ENCODE data around the gene RPL7A. TPM values are rescaled to one million over a fixed set of nuclear protein-coding genes. Genes with fewer than 3 reads are reported as not detected.
A peak's percentile ranks its signal among the peaks of the same experiment; 100 is the strongest.

Gene RPL7A
- total and polyA plus RNA-seq, 7 donors: 1,013 to 3,403 (median 1,526) TPM

DNA sequence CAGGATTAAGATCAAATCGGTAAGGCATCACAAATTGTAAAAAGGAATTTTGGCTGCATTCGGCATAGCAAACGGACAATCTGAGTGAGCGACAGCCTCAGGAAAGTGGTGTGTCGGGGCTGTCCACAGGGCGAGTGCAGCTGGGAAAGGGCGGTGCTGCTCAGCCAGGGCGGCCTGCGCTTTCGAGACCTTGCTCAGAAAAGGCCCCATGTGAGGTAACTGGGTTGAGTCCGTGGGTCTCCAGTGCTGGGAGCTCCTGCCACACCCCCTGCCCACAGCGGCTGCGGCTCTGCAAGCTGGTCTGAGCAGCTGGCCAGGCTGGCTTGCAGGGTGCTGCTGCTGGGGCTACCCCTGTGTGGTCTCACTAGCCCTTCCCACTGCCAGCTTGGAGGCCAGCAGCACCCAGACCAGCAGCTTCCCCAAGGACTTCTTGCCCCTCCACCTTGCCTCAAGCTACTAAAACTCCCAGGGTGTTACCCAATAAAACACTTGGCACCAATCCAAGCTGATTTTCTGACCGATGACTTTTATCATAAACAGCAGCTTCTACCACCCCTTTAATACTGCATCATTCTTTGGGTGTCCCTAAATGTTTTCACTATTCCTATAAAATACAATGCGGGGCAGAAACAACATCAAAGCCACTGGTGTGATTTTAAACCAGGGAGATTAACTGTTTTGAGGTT is 14.5 kb downstream of the RPL7A start:
- 84 to 86% (median 85%) methylated on average over 15 of the region's 15 CpGs for WGBS, 3 donors
- Histone ChIP-seq H3K27ac (no peak overlapping the region), H3K27me3 (ENCODE audit: insufficient read depth in 3 of 3, low read length in 2 of 3) (no peaks in the 10 kb centered on the region), H3K9me3 (no peaks in the 10 kb centered on the region), H3K4me3 (no peak overlapping the region), H3K4me1 (peaks cover 5% of the 10 kb centered on the region), H3K36me3 (ENCODE audit: insufficient read depth in 1 of 2, low read depth in 1 of 2) (peaks cover 8 to 83% of the 10 kb centered on the region in 2 donors)
- ATAC-seq (peak in 1 of 4 donors; percentile 10), DNase-seq (no peak)
- intact Hi-C loops (cut with DNase I): no loop called here
- TF ChIP-seq, protein P1, sequence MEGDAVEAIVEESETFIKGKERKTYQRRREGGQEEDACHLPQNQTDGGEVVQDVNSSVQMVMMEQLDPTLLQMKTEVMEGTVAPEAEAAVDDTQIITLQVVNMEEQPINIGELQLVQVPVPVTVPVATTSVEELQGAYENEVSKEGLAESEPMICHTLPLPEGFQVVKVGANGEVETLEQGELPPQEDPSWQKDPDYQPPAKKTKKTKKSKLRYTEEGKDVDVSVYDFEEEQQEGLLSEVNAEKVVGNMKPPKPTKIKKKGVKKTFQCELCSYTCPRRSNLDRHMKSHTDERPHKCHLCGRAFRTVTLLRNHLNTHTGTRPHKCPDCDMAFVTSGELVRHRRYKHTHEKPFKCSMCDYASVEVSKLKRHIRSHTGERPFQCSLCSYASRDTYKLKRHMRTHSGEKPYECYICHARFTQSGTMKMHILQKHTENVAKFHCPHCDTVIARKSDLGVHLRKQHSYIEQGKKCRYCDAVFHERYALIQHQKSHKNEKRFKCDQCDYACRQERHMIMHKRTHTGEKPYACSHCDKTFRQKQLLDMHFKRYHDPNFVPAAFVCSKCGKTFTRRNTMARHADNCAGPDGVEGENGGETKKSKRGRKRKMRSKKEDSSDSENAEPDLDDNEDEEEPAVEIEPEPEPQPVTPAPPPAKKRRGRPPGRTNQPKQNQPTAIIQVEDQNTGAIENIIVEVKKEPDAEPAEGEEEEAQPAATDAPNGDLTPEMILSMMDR (IDR thresholded peaks at IDR 0.05): no peak

DNA sequence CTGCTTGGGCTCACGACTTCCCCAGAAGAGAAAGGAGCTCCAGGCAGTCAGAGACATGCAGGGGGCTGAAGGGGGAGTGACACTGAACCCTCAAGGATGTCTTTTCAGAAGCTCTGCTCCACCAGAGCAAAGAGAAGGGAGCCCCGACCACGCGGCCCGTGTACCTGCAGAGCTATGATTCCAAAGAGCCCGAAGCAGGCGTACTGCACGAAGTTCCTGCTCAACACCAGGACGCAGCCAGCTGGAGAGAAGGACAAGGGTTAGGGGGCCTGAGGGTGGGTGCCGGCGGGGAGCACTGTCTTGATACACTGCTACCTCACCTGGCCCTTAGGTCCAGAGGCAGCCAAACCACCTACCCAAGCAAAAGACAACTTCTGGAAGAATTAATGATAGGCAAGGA is 18.4 kb downstream of the RPL7A start:
- Histone ChIP-seq H3K36me3 (ENCODE audit: insufficient read depth in 1 of 2, low read depth in 1 of 2) (peaks cover 8 to 80% of the 10 kb centered on the region in 2 donors), H3K4me1 (peaks cover 40% of the 10 kb centered on the region), H3K27ac (no peak overlapping the region), H3K4me3 (no peak overlapping the region), H3K27me3 (ENCODE audit: insufficient read depth in 3 of 3, low read length in 2 of 3) (no peaks in the 10 kb centered on the region), H3K9me3 (no peaks in the 10 kb centered on the region)
- 87 to 91% (median 90%) methylated on average over 11 of the region's 11 CpGs for WGBS, 3 donors
- TF ChIP-seq, protein P1 (IDR thresholded peaks at IDR 0.05): no peak
- intact Hi-C loops (cut with DNase I): no loop called here
- no peak for ATAC-seq
- no peak for DNase-seq

DNA sequence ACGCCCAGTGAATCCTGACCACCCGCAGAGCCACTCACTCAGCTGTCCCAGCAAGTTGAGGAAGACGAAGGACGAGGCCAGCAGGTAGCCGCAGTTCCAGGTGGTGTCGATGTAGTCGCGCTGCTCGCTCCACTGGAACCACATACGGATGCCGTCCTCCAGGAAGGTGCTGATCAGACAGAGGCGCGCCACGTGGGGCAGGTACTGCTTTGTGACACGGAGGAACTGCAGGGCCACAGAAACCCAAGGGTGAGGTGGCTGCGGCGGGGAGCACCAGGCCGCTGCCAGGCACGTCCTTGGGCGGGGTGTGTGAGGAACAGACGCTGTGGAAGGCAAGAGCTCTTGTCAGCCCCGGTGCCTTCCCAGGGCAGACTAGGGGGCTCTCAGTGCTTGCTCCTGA is 19.2 kb downstream of the RPL7A start:
- peaks cover 4 to 73% of the 10 kb centered on the region in 2 donors for H3K36me3 ChIP-seq (ENCODE audit: insufficient read depth in 1 of 2, low read depth in 1 of 2)
- no peak for DNase-seq
- intact Hi-C loops (cut with DNase I): no loop called here
- no peak overlapping the region for H3K27ac ChIP-seq
- peaks cover 47% of the 10 kb centered on the region for H3K4me1 ChIP-seq
- TF ChIP-seq, protein P1 (IDR thresholded peaks at IDR 0.05): no peak
- 91 to 93% (median 93%) methylated on average over 22 of the region's 22 CpGs for WGBS, 3 donors
- no peak overlapping the region for H3K4me3 ChIP-seq
- no peak for ATAC-seq
- no peaks in the 10 kb centered on the region for H3K9me3 ChIP-seq
- H3K27me3 ChIP-seq (ENCODE audit: insufficient read depth in 3 of 3, low read length in 2 of 3): no peaks in the 10 kb centered on the region

DNA sequence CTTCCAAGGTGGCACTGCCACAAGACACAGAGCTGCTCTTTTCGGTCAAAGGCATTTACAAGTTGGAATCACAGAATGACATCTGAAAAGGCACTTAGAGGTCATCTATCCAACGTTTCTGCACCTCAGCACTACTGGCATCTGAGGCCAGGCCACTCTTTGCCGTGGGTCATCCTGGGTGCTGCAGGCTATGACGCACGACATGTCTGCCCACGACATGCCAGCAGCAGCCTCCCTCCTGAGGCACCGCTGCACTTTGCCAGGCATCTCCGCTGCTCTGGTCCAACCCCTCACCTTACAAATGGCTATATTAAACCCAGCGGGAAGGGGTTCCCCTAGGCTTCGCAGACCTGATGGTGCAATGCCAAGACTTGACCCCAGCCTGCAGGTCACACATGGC is 19.8 kb downstream of the RPL7A start:
- DNase-seq (no peak), ATAC-seq (peak in 3 of 4 donors; percentile 26 to 63 (median 40))
- 48 to 74% (median 49%) methylated on average over 10 of the region's 10 CpGs for WGBS, 3 donors
- no peaks in the 10 kb centered on the region for H3K27me3 ChIP-seq (ENCODE audit: insufficient read depth in 3 of 3, low read length in 2 of 3)
- H3K4me3 ChIP-seq: no peak overlapping the region
- H3K4me1 ChIP-seq: peaks cover 53% of the 10 kb centered on the region
- TF ChIP-seq, protein P1 (IDR thresholded peaks at IDR 0.05): no peak
- no peaks in the 10 kb centered on the region for H3K9me3 ChIP-seq
- H3K27ac ChIP-seq: peak overlapping the region; percentile 58
- intact Hi-C loops (cut with DNase I): no loop called here
- H3K36me3 ChIP-seq (ENCODE audit: insufficient read depth in 1 of 2, low read depth in 1 of 2): peaks cover 4 to 70% of the 10 kb centered on the region in 2 donors
